CD14-positive monocyte (primary cell): ENCODE data around the gene NTNG1. TPM values are rescaled to one million over a fixed set of nuclear protein-coding genes. Genes with fewer than 3 reads are reported as not detected.

Source experiments
- DNase-seq, 3 donors: peaks; one replicate each; pipeline ENCODE4 v3.0.0-alpha.2; 2011 to 2022
- H2AFZ ChIP-seq: 2 replicates; pipeline ENCODE4 v1.6.0; 2012; ENCODE audit warnings: mild to moderate bottlenecking, low read depth, low read length, inconsistent platforms; ENCODE audit not compliant: insufficient read depth, poor library complexity, severe bottlenecking
- H3K27ac ChIP-seq, 2 donors: 1 replicate in 1 of 2; 2 replicates in 1 of 2; pipeline ENCODE4 v1.5.1; 2012 to 2013; ENCODE audit warnings: low read length in 2 of 2, control low read depth in 1 of 2, inconsistent platforms in 1 of 2, low read depth in 1 of 2, mild to moderate bottlenecking in 1 of 2
- H3K27me3 ChIP-seq, 2 donors: one replicate each; pipeline versions ENCODE4 v1.6.0 to v1.6.1; 2011 to 2013; ENCODE audit warnings: low read length in 2 of 2; ENCODE audit not compliant: control insufficient read depth in 2 of 2, insufficient read depth in 2 of 2
- H3K36me3 ChIP-seq, 2 donors: replicated peaks in 1 of 2; 1 replicate in 1 of 2; 2 replicates in 1 of 2; pipeline versions ENCODE4 v1.5.1 to v1.6.1; 2012 to 2013; ENCODE audit warnings: low read length in 2 of 2, control low read depth in 1 of 2, inconsistent platforms in 1 of 2, mild to moderate bottlenecking in 1 of 2; ENCODE audit not compliant: insufficient read depth in 2 of 2, control insufficient read depth in 1 of 2
- H3K4me1 ChIP-seq, 2 donors: 1 replicate in 1 of 2; 2 replicates in 1 of 2; pipeline versions ENCODE4 v1.5.1 to v1.6.1; 2012 to 2013; ENCODE audit warnings: low read length in 2 of 2, control low read depth in 1 of 2, inconsistent platforms in 1 of 2, mild to moderate bottlenecking in 1 of 2, moderate library complexity in 1 of 2; ENCODE audit not compliant: insufficient read depth in 2 of 2, control insufficient read depth in 1 of 2
- H3K4me2 ChIP-seq: replicated peaks from 2 replicates; pipeline ENCODE3; 2012; ENCODE audit warnings: low read length, moderate library complexity, mild to moderate bottlenecking; ENCODE audit not compliant: poor library complexity, severe bottlenecking; ENCODE audit errors: extremely low read depth
- H3K4me3 ChIP-seq, 3 experiments: fragments of 200-600 bp in 1 of 3; sonication (generic) in 1 of 3; replicated peaks in 1 of 3; 1 replicate in 2 of 3; 2 replicates in 1 of 3; pipeline ENCODE4 v1.5.1; 2011 to 2013; ENCODE audit warnings: low read length in 3 of 3, mild to moderate bottlenecking in 3 of 3, control low read depth in 2 of 3, low read depth in 2 of 3, inconsistent platforms in 1 of 3, moderate library complexity in 1 of 3
- H3K79me2 ChIP-seq: 2 replicates; pipeline ENCODE4 v1.6.0; 2012; ENCODE audit warnings: mild to moderate bottlenecking, control low read depth, inconsistent platforms, low read length, moderate library complexity; ENCODE audit not compliant: insufficient read depth
- H3K9ac ChIP-seq: 2 replicates; pipeline ENCODE4 v1.6.0; 2017; ENCODE audit warnings: low read length, mild to moderate bottlenecking; ENCODE audit not compliant: insufficient read depth, poor library complexity, severe bottlenecking
- H3K9me3 ChIP-seq, 2 donors: replicated peaks in 1 of 2; 1 replicate in 1 of 2; 2 replicates in 1 of 2; pipeline versions ENCODE4 v1.5.1 to v1.6.1; 2012 to 2013; ENCODE audit warnings: low read length in 2 of 2, control low read depth in 1 of 2; ENCODE audit not compliant: control insufficient read depth in 1 of 2, insufficient read depth in 1 of 2
- H4K20me1 ChIP-seq: 2 replicates; pipeline ENCODE4 v1.6.0; 2012; ENCODE audit warnings: mild to moderate bottlenecking, low read length, control low read depth, moderate library complexity; ENCODE audit not compliant: insufficient read depth
- H3K27ac Mint-ChIP-seq, 7 donors: one replicate each; pipeline ENCODE4 v1.8.0; 2020; ENCODE audit warnings: mild to moderate bottlenecking in 7 of 7, mixed read lengths in 7 of 7, moderate library complexity in 6 of 7, inconsistent platforms in 2 of 7
- H3K27me3 Mint-ChIP-seq, 3 donors: one replicate each; pipeline ENCODE4 v1.8.0; 2021 to 2022; ENCODE audit warnings: low read depth in 3 of 3, mild to moderate bottlenecking in 3 of 3, mixed read lengths in 3 of 3, moderate library complexity in 3 of 3, inconsistent platforms in 1 of 3
- H3K36me3 Mint-ChIP-seq, 2 donors: one replicate each; pipeline ENCODE4 v1.8.0; 2020; ENCODE audit warnings: mixed read lengths in 2 of 2, inconsistent platforms in 1 of 2, mild to moderate bottlenecking in 1 of 2
- H3K4me1 Mint-ChIP-seq: one replicate; pipeline ENCODE4 v1.8.0; 2020; ENCODE audit warnings: mild to moderate bottlenecking, mixed read lengths
- H3K4me3 Mint-ChIP-seq, 2 donors: one replicate each; pipeline ENCODE4 v1.8.0; 2020; ENCODE audit warnings: mild to moderate bottlenecking in 2 of 2, mixed read lengths in 2 of 2, moderate library complexity in 1 of 2
- H3K9me3 Mint-ChIP-seq, 7 donors: one replicate each; pipeline ENCODE4 v1.8.0; 2020 to 2022; ENCODE audit warnings: mixed read lengths in 7 of 7, mild to moderate bottlenecking in 6 of 7, moderate library complexity in 6 of 7, inconsistent platforms in 2 of 7
- CTCF ChIP-seq: fragments of 200-600 bp; IDR thresholded peaks from one replicate; pipeline ENCODE4 v1.8.0; 2022; ENCODE audit warnings: antibody characterized with exemption, mild to moderate bottlenecking
- WGBS: methylation state at CpG from one replicate; pipeline ENCODE4 v1.1.5; 2013; ENCODE audit warnings: missing lambda C conversion rate; ENCODE audit not compliant: insufficient coverage; 5-methylcytosine and 5-hydroxymethylcytosine counted together
- intact Hi-C, 2 donors: fragments of 100-400 bp; cut with micrococcal nuclease; formaldehyde crosslinking; loops; one replicate each; pipeline versions ENCODE4 v1.15.0 to v1.15.1; 2023
- polyA plus RNA-seq, 3 donors: library from polyadenylated mRNA; depleted of rRNA in 1 of 3; unstranded in 2 of 3; stranded (reverse) in 1 of 3; fragments of 300-500 nt in 2 of 3; fragments of >200 nt in 1 of 3; fragmentation: Illumina TruSeq in 2 of 3; gene quantifications; 1 replicate in 2 of 3; 2 replicates in 1 of 3; pipeline ENCODE4 v1.2.3, GENCODE V29; 2012 to 2021

NTNG1 gene
- polyA plus RNA-seq, 3 donors = not detected

- Mint-ChIP-seq H3K27ac (peak overlapping the region in 1 of 7 donors; percentile 15), H3K4me3 (no peak overlapping the region), H3K4me1 (no peaks in the 10 kb centered on the region), H3K36me3 (no peaks in the 10 kb centered on the region), H3K27me3 (no peaks in the 10 kb centered on the region), H3K9me3 (peaks cover 0 to 2% (median 0%) of the 10 kb centered on the region in 7 donors)
- Histone ChIP-seq H2AFZ (no peak overlapping the region), H3K4me1 (no peaks in the 10 kb centered on the region), H3K27me3 (no peaks in the 10 kb centered on the region), H3K36me3 (no peaks in the 10 kb centered on the region), H3K27ac (no peak overlapping the region), H4K20me1 (no peaks in the 10 kb centered on the region), H3K4me3 (no peak overlapping the region), H3K9ac (no peak overlapping the region), H3K4me2 (no peak overlapping the region), H3K9me3 (no peaks in the 10 kb centered on the region), H3K79me2 (no peaks in the 10 kb centered on the region)
- intact Hi-C loops = no loop called here
- TF ChIP-seq CTCF = no peak
- DNase-seq = no peak
- whole genome bisulfite sequencing = 75% methylated on average over 2 of the region's 2 CpGs
Observed at GRCh38 chr1:107184888-107185287, 44.0 kb downstream of the NTNG1 start.

DNA sequence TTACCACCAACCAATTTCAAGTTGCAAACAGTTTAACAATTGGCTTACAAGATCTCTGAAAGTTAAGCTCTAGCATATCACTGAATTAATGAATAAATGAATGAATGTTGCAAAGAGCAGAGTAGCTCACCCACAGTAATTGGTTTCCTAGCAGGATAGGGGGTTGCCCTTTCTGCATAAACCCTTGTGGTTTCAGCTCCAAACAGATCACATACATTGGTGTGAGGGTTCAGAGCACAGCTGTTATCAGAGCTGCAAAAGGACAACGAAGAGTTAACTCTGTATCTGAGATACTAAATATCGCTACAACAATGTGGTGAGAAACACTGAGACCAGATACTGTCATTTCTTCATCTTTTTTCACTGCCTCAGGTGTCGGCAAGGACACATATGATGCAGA lies 46.6 kb downstream of the NTNG1 start:
- Histone ChIP-seq H3K36me3 (no peaks in the 10 kb centered on the region), H3K4me3 (no peak overlapping the region), H2AFZ (no peak overlapping the region), H3K27me3 (no peaks in the 10 kb centered on the region), H3K9ac (no peak overlapping the region), H3K27ac (no peak overlapping the region), H3K79me2 (no peaks in the 10 kb centered on the region), H3K4me1 (no peaks in the 10 kb centered on the region), H3K9me3 (no peaks in the 10 kb centered on the region), H4K20me1 (no peaks in the 10 kb centered on the region), H3K4me2 (no peak overlapping the region)
- TF ChIP-seq CTCF = no peak
- Mint-ChIP-seq H3K9me3 (peaks cover 0 to 2% (median 0%) of the 10 kb centered on the region in 7 donors), H3K36me3 (no peaks in the 10 kb centered on the region), H3K27ac (peak overlapping the region in 1 of 7 donors; percentile 20), H3K4me3 (no peak overlapping the region), H3K27me3 (no peaks in the 10 kb centered on the region), H3K4me1 (no peaks in the 10 kb centered on the region)
- no peak for DNase-seq
- 100% methylated on average over 1 of the region's 3 CpGs for WGBS
- intact Hi-C loops = no loop called here
